ENCODE results near the gene NECTIN4.

GRCh38 chr1:161051219-161051618 is 38.1 kb downstream of the NECTIN4 start:
- TF ChIP-seq GATA2 (IDR thresholded peaks at IDR 0.05; ENCODE audit: low read depth, low read length): no peak
- TF ChIP-seq GATA3 (IDR thresholded peaks at IDR 0.05; ENCODE audit: low read depth, low read length): no peak

Measured in SH-SY5Y (cell line).